GM12878 (cell line): ENCODE results near the gene C19orf81.

Experiments
- BHLHE40 ChIP-seq, 2 experiments: fragments of 450-650 bp in 1 of 2; IDR thresholded peaks; 2 replicates each; pipeline ENCODE4 v1.6.1; 2011 to 2017; ENCODE audit warnings: low read depth in 2 of 2, borderline replicate concordance in 1 of 2, improper control_type of control experiment in 1 of 2, low read length in 1 of 2, mild to moderate bottlenecking in 1 of 2
- ESRRA ChIP-seq: IDR thresholded peaks from 2 replicates; pipeline ENCODE4 v1.6.1; 2012; ENCODE audit warnings: mild to moderate bottlenecking, low read length, improper control_type of control experiment
- EZH2 ChIP-seq: IDR thresholded peaks from 2 replicates; pipeline ENCODE4 v1.6.1; 2012; ENCODE audit warnings: low read depth, mild to moderate bottlenecking, control low read depth, inconsistent platforms, low read length, borderline replicate concordance; ENCODE audit not compliant: control insufficient read depth
- FOXM1 ChIP-seq: IDR thresholded peaks from 2 replicates; pipeline ENCODE4 v1.6.1; 2012; ENCODE audit warnings: low read depth, mild to moderate bottlenecking, inconsistent platforms, low read length, moderate library complexity
- MXI1 ChIP-seq: fragments of 150-350 bp; IDR thresholded peaks from 2 replicates; pipeline ENCODE4 v1.6.1; 2011; ENCODE audit warnings: low read depth, mild to moderate bottlenecking, inconsistent platforms, low read length, improper control_type of control experiment
- POLR2A ChIP-seq: IDR thresholded peaks from 2 replicates; pipeline ENCODE4 v1.6.1; 2011; ENCODE audit warnings: low read depth, mild to moderate bottlenecking, low read length
- POU2F2 ChIP-seq: IDR thresholded peaks from 3 replicates; pipeline ENCODE4 v1.6.1; 2011; ENCODE audit warnings: low read depth, mild to moderate bottlenecking, low read length, borderline replicate concordance
- RB1 ChIP-seq: fragments of 450-650 bp; formaldehyde crosslinking; IDR thresholded peaks from 2 replicates; pipeline ENCODE4 v1.6.1; 2017; ENCODE audit warnings: mild to moderate bottlenecking, borderline replicate concordance
- SREBF1 ChIP-seq: IDR thresholded peaks from 2 replicates; pipeline ENCODE4 v1.6.1; 2012; ENCODE audit warnings: mild to moderate bottlenecking, low read length
- TCF3 ChIP-seq: IDR thresholded peaks from 2 replicates; pipeline ENCODE4 v1.6.1; 2012; ENCODE audit warnings: low read depth, mild to moderate bottlenecking, low read length, borderline replicate concordance; ENCODE audit not compliant: insufficient read depth
- TCF7 ChIP-seq: IDR thresholded peaks from 2 replicates; pipeline ENCODE4 v1.6.1; 2014; ENCODE audit warnings: antibody characterized with exemption, borderline replicate concordance
- TF ChIP-seq, protein P1 (sequence below): fragments of 450-650 bp; IDR thresholded peaks from 2 replicates; pipeline ENCODE4 v1.6.1; 2017; ENCODE audit warnings: mild to moderate bottlenecking, moderate library complexity
- TF ChIP-seq, protein P2 (sequence below), 3 experiments: IDR thresholded peaks in 2 of 3; conservative IDR thresholded peaks in 1 of 3; 2 replicates each; pipeline ENCODE4 v1.5.1; 2011; ENCODE audit warnings: low read depth in 3 of 3, low read length in 3 of 3, mild to moderate bottlenecking in 3 of 3, control low read depth in 2 of 3, moderate library complexity in 2 of 3, inconsistent platforms in 1 of 3, mixed read lengths in 1 of 3; ENCODE audit not compliant: control insufficient read depth in 2 of 3, insufficient read depth in 1 of 3; ENCODE audit errors: extremely low read depth in 1 of 3

DNA sequence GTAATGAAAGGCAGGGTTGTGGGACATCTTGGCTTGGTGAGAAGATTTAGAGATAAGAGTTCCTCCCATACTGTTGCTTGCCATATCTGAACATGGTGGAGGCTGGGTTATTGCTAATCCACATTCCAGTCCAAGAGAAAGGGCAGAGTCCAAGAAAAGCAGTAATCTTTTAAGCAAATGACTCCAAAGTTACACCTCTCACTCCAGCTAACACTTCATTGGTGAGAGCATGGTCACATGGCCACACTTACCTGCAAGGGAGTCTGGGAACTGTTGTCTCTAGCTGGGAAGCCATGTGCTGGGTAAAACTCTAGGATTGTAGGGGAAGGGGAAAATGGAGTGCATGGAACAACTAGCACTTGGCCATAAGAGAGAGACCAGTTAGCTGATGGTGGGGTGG, 5.6 kb downstream of the C19orf81 start:
- TF ChIP-seq TCF7 (no peak), SREBF1 (no peak), TCF3 (no peak), MXI1 (no peak), BHLHE40 (IDR thresholded peaks at IDR 0.05; ENCODE audit: borderline replicate concordance in 1 of 2, low read depth in 2 of 2, low read length in 1 of 2) (no peak), FOXM1 (no peak), EZH2 (no peak), ESRRA (no peak), RB1 (no peak), POLR2A (no peak), POU2F2 (no peak)
- TF ChIP-seq, protein P1, sequence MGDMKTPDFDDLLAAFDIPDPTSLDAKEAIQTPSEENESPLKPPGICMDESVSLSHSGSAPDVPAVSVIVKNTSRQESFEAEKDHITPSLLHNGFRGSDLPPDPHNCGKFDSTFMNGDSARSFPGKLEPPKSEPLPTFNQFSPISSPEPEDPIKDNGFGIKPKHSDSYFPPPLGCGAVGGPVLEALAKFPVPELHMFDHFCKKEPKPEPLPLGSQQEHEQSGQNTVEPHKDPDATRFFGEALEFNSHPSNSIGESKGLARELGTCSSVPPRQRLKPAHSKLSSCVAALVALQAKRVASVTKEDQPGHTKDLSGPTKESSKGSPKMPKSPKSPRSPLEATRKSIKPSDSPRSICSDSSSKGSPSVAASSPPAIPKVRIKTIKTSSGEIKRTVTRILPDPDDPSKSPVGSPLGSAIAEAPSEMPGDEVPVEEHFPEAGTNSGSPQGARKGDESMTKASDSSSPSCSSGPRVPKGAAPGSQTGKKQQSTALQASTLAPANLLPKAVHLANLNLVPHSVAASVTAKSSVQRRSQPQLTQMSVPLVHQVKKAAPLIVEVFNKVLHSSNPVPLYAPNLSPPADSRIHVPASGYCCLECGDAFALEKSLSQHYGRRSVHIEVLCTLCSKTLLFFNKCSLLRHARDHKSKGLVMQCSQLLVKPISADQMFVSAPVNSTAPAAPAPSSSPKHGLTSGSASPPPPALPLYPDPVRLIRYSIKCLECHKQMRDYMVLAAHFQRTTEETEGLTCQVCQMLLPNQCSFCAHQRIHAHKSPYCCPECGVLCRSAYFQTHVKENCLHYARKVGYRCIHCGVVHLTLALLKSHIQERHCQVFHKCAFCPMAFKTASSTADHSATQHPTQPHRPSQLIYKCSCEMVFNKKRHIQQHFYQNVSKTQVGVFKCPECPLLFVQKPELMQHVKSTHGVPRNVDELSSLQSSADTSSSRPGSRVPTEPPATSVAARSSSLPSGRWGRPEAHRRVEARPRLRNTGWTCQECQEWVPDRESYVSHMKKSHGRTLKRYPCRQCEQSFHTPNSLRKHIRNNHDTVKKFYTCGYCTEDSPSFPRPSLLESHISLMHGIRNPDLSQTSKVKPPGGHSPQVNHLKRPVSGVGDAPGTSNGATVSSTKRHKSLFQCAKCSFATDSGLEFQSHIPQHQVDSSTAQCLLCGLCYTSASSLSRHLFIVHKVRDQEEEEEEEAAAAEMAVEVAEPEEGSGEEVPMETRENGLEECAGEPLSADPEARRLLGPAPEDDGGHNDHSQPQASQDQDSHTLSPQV: no peak
- TF ChIP-seq, protein P2, sequence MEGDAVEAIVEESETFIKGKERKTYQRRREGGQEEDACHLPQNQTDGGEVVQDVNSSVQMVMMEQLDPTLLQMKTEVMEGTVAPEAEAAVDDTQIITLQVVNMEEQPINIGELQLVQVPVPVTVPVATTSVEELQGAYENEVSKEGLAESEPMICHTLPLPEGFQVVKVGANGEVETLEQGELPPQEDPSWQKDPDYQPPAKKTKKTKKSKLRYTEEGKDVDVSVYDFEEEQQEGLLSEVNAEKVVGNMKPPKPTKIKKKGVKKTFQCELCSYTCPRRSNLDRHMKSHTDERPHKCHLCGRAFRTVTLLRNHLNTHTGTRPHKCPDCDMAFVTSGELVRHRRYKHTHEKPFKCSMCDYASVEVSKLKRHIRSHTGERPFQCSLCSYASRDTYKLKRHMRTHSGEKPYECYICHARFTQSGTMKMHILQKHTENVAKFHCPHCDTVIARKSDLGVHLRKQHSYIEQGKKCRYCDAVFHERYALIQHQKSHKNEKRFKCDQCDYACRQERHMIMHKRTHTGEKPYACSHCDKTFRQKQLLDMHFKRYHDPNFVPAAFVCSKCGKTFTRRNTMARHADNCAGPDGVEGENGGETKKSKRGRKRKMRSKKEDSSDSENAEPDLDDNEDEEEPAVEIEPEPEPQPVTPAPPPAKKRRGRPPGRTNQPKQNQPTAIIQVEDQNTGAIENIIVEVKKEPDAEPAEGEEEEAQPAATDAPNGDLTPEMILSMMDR (IDR thresholded peaks at IDR 0.05 in 2 of 3, conservative IDR thresholded peaks at IDR 0.05 in 1 of 3; ENCODE audit: control insufficient read depth in 2 of 3, extremely low read depth in 1 of 3, insufficient read depth in 1 of 3, low read depth in 3 of 3, low read length in 3 of 3): no peak
